GM12891 (cell line): Measurements from ENCODE around the gene KCNT1.

ENCODE experiments used
- POLR2A ChIP-seq: IDR thresholded peaks from 2 replicates; pipeline ENCODE4 v1.6.1; 2011; ENCODE audit warnings: low read depth, low read length, control low read depth
- POLR2AphosphoS5 ChIP-seq: IDR thresholded peaks from 2 replicates; pipeline ENCODE4 v1.6.1; 2011; ENCODE audit warnings: low read depth, low read length, control low read depth
- TAF1 ChIP-seq: IDR thresholded peaks from 2 replicates; pipeline ENCODE4 v1.6.1; 2011; ENCODE audit warnings: low read depth, low read length, control low read depth

DNA sequence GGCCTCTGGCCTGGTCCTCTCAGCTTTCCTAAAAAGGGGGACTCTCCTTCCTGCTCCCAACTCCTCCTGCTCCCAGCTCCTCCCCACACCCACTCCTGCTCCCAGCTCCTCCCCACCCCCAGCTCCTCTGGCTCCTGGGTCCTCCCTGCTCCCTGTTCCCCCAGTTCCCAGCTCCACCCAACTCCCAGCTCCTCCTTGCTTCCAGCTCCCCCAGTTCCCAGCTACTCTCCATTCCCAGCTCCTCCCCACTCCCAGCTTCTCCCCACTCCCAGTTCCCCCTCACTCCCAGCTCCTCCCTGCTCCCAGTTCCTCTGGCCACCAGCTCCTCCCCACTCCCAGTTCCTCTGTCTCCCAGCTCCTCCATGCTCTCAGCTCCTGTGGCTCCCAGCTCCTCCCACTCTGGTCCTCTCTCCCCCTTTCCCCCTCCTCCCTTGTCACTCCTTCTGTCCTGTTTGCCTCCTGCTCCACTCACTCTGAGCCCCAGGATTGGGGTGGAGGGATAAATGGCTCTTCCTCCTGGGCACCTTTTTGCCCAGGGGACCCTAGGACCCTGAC lies 75.7 kb downstream of the KCNT1 start:
- TF ChIP-seq POLR2AphosphoS5 (no peak), TAF1 (no peak), POLR2A (no peak)
